HG02884 (cell line): ENCODE measurements around the gene SIRT7.
"Not testable (repeated sequence)": the region's sequence is repeated elsewhere in the genome, so short reads cannot be mapped to it uniquely, and the experiment has no call there.

ENCODE experiments used
- ATAC-seq: cut with Tn5 transposase; IDR thresholded peaks from one replicate; pipeline ENCODE4 v1.9.1; 2021; ENCODE audit warnings: mild to moderate bottlenecking, moderate library complexity; ENCODE audit not compliant: unreplicated experiment

Gene SIRT7

DNA sequence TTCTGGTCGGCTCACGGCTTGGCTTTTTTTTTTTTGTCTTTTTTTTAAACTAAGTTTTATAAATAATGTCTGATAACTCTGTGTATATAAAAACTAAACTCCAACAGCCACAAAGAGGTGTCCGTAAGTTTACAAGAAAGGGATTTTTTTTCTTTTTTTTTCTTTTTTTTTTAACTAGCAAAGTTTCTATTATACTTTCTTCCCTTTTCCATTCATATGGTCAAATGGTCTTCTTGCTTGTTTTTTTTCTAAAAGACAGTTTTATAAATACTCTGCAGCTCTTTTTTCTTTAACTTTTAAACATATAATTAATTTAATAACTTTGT, 3.5 kb upstream of the SIRT7 start:
- no peak for ATAC-seq

- ATAC-seq, result no peak
Observed at GRCh38 chr17:81920612-81921536, 2.9 kb upstream of the SIRT7 start.

GRCh38 chr17:81918832-81919545, 1.0 kb upstream of the SIRT7 start:
- no peak for ATAC-seq

GRCh38 chr17:81918333-81918669, 325 bp upstream of the SIRT7 start:
- not testable (repeated sequence) for ATAC-seq

GRCh38 chr17:81916234-81917001, 1.6 kb downstream of the SIRT7 start:
- ATAC-seq, result no peak

DNA sequence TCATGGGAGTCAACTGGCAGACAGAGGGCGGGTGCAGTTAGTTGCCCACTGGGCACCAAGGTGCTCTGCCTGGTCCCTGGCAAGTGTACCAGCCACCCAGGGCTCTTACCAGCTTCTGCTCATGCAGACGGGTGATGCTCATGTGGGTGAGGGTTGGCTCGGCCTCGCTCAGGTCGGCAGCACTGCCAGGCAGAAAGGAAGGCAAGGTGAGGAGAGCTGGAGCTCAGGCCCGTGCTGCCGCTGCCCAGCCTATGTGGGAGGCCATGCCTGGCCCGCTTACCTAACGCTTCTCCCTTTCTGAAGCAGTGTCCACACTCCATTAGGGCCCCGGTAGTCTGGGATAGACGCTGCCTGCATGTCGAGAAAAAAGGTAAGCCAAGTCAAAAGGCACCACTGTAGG, 2.6 kb downstream of the SIRT7 start:
- no peak for ATAC-seq

- ATAC-seq, result no peak
Observed at GRCh38 chr17:81914103-81914850, 3.7 kb downstream of the SIRT7 start.

GRCh38 chr17:81913394-81914102, 4.4 kb downstream of the SIRT7 start:
- no peak for ATAC-seq

DNA sequence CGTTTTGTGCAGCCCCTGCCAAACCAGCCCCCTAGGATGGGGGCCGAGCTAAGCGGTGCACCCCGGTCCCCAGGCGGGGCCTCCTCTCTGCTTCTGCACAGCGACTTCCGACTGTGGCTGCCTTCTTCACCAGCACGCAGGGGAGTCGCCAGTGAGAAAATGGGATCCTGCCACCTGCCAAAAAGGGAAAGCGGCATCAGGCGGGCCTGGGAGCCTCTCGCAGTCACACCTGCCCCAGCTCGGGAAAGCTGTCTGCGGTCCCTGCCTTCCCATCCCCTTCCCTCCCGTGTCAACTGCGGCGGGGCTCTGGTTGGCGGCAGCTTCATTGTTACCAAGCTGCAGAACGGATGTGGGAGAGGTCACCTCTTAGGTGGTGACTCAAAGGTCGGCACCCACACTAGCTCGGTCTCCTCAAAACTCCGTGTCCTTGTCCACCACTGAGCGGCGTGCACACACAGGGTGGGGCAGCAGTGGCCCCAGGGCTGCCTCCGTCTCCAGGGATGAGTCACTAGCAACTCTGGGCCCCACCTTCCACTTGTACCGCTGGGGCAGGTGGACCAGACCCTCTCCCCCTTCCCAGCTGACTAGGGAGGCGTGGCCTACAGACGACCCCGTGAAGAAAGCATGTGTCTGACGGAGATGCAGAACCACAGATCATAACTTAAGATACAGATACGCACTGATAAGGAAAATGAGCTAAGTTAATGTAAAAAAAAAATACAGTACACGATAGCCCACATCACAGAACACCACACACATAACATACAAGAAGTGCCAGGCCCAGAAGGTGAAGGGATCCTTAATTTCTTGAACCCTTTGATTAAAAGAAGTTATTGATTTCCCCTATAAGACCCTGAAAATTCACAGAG, 5.3 kb downstream of the SIRT7 start:
- no peak for ATAC-seq

GRCh38 chr17:81911969-81912368, 6.0 kb downstream of the SIRT7 start:
- no peak for ATAC-seq

- ATAC-seq, result peak; percentile 70
Observed at GRCh38 chr17:81911277-81911961, 6.6 kb downstream of the SIRT7 start, which contains the start of gene PCYT2. Gene PCYT2 (minus strand): TSS chr17:81911399. CDS start chr17:81911355, 44 bp downstream.

GRCh38 chr17:81910840-81911276, 7.1 kb downstream of the SIRT7 start:
- peak; percentile 23 for ATAC-seq

DNA sequence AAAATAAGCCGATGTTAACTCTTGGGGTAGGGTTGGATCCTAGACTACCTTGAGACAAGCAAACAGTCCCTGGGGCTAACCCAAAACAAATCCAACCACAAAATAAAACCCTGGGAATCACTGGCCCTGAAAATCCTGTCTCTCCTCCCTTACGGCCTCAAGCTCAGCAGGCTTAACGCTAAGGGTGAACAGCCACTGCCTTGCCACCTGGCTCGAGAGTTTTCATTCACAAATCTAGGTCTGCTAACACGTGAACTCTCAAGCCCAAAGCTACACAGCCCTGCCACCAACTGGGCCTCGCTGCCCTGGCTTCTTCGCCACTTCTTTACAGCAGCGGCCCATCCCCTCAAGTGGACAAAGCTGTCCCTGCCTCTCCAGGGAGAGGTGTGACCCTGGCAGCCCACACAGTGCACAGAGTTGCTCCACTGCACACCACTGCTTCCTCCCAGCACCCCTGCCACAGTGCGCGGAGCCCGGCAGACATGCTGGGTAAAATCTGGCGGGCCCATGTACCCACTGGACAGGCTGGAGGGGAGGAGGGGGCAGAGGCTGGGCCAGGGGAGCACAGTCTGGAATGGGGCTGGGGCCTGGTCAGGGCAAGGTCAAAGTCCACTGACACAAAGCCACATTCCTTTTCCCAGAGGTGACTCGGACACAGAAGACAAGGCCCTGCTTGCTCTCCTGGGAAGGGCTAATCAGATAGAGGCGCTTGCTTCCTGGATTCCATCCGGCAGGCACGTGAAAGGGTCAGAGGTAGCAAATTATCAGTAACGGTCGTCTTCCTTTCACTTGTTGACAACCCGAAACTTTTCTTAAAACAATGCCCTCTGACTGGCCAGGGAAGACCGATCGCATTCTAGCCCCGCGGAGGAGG, 7.8 kb downstream of the SIRT7 start:
- no peak for ATAC-seq

GRCh38 chr17:81909231-81909630, 8.7 kb downstream of the SIRT7 start:
- ATAC-seq, result no peak

GRCh38 chr17:81908793-81909192, 9.2 kb downstream of the SIRT7 start:
- ATAC-seq, result no peak

GRCh38 chr17:81907219-81908145, 10.5 kb downstream of the SIRT7 start:
- ATAC-seq, result no peak
